GM18499 (cell line): ENCODE data around the gene ABCA12.

Experiments
- ATAC-seq: cut with Tn5 transposase; IDR thresholded peaks from one replicate; pipeline ENCODE4 v1.9.1; 2021; ENCODE audit warnings: moderate number of reproducible peaks; ENCODE audit not compliant: insufficient read depth, unreplicated experiment

Gene ABCA12

DNA sequence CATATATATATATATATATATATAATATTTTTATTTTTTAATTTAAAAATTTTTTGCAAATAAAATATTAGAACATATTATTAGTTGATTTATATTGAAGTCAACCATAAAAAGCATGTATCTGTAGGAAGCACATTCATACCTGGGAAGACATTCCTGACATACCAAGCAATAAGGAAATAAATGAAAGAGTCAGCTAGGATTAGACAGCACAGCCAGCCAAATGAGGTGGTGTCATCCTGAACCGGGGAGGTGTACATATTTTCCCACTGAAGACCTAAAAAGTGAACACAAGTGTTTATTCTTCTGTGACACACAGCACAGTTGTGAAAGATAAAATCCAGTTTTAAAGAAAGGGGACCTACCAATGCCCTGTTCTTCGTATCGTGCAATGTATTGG, 149.2 kb downstream of the ABCA12 start:
- ATAC-seq = no peak

DNA sequence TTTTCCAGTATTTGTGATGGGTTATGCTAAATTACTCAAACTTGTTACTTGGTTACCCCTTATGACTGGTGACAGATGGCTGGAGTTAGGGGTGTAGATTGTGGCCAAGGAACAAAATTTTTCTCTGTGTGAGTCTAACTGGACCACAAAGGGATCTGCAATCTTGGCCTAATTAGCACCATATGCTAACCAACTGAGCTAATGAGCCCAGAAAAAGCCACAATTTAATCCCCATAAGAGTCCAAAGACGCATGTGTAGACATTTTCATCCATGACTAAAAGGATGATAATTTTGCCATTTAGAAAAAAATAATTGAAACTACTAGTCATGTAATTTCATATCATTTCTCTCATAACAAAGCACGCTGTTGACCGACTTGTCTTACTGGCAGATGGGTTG, 151.2 kb downstream of the ABCA12 start:
- no peak for ATAC-seq

GRCh38 chr2:214985619-214986018, 152.8 kb downstream of the ABCA12 start:
- no peak for ATAC-seq

GRCh38 chr2:214966420-214966819, 172.0 kb downstream of the ABCA12 start:
- no peak for ATAC-seq

DNA sequence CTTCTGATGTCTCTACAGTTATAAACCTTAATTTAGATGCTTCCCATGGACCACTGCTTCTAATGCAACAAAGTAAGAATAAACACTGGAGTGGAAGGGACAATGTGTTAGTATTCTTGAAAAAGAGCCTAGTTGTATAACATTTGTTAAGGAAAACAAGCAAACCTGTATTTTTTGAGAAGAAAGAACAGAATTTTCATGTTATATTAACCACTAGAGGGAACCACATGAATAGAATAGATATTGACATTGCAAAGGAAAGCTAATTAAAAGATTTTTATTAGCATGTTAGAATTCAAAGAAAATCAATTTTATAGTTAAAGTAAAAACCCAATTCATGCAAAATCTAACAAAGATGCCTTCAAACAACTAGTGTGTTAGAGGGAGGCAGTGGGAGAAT, 177.7 kb downstream of the ABCA12 start:
- ATAC-seq = no peak

- no peak for ATAC-seq
Measured at GRCh38 chr2:214946949-214947348, 191.5 kb downstream of the ABCA12 start.

DNA sequence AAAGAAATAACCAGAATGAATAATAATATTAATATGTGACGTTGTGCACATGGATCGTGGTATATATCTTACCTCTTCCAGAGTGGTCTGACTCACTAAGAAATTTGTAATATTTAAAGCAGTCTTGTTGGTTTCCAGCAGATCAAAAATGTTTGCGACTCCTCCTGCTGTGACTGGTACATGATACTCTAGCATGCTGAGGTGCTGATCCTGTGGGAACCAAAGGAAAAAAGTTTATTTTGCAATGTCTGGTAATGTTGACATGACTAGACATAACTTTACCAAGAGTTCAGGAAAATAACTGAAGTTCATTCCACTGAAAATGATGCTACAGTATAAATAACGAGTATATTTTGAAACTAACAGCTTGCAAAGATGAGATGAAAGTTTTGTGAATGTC, 204.4 kb downstream of the ABCA12 start:
- ATAC-seq = no peak

DNA sequence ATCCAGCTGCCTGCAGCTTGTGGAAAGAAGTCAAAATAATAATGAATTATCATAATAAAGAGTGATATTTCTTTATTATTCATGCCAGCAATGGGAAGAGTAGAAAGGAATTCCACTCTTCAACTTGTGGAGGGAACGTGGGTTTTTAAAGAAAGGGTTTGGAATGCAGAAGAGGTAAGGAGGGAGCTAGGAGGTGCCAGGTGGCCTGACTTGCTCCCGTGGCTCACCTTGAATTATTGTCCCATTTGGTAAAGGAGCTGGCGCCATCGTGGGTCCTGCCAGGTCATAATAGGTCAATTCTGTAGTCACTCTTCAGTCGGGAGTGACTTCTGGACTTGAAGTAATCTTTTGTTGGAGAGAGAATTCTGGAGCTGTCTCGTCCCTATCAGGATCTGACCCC, 233.8 kb downstream of the ABCA12 start:
- ATAC-seq = no peak

DNA sequence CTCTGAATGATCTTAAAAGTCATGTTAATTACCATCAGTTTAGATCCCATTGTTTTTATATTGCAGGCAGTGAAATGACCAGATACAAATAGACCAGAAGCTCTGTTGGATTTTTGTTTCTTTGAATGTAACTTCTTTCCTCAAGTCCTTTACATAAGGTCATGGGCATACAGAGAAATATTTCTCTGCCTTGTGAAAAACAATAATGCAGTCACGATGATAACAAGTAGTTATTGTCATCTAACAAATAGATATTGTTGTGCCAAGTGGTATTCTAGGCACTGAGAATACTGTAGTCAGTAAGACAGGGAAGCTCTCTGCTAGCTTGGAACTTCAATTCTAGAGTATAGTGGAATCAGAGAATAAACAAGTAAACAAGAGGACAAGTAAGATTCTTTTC, 234.2 kb downstream of the ABCA12 start:
- ATAC-seq = no peak

DNA sequence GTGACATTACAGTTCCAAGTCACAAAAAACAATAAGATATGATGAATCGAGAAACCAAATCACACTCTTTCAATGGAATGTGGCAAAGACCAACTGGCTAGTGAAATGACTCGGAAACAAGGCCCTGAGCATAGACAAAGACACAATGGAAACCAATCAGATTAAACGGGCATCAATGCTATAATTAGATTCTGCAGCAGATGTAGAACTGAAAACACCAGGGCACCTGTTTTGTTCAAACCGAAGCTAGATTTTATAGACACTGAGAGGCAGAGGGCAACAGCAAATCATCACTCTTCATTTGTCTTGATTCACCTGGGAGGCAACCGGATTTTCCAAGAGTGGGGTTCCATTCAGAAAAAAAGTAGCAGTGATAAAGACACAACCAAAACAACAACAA, 236.1 kb downstream of the ABCA12 start:
- no peak for ATAC-seq

DNA sequence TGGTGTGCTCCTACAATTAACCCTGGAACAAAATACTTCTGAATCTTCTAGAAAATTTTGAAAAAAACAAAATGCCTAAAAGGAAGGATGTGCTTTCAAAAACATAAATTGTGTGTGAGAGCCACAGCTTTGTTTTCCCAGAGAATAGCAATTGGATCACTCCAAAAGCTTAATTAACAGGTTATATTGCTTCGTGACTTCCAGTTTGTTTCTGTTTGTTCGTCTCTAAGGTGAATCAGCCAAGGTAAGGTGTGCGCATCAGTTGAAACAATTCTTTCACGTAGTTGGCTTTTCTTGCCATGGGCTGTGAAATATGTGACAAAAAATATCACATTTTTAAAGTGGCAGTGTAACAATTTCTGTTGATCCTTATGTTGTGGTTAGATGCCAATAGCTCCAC, 238.7 kb downstream of the ABCA12 start:
- no peak for ATAC-seq

DNA sequence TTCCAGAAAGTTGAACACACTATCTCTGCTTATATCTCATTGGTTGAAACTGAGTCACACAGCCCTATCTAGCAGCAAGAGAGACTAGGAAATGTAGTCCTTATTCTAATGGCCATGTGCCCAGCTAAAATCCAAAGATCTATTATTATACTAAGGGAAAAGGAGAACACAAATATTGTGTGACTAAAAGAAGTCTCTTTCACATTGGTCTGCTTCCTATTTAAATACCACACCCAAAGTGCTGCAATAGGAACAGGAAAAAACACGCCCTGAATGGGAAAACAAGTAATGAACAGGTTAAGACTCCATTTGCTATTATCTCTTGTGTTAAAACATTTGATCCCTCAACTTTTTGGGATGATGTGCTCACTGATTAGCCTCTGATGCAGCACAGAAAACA, 242.2 kb downstream of the ABCA12 start:
- no peak for ATAC-seq

GRCh38 chr2:214895469-214895868, 243.0 kb downstream of the ABCA12 start:
- ATAC-seq = no peak

- ATAC-seq = no peak
Measured at GRCh38 chr2:214889301-214889700, 249.1 kb downstream of the ABCA12 start.

DNA sequence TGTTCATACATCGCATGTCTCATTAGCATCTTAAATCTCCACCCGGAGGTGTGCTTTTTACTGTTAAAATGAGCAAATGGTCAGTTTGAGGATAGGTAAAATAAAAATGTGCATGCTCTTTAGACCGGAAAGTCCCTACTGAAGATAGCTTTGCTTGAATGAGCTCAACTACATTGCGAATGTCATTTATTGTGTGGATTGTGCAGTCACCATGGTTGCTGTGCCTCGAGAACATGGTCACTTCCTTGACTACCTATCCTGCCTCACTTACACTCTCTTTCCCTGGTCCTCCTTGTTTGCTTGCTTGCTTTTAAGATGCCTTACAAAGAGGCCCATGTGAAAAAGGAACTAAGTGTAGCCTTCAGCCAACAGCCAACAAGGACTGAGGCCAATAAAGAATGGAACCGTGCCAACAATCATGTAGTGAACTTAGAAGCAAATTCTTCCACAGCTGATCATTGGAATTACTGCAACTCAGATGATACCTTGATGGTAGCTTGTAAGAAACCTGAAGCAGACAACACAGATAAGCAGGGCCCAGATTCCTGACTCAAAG, 256.7 kb downstream of the ABCA12 start:
- ATAC-seq = no peak
